SU-DHL-6 (cell line): ENCODE data around the gene FSIP1.

Source experiments
- H2AFZ ChIP-seq: fragments of 200-600 bp; sonication (generic); 2 replicates; pipeline ENCODE4 v1.6.1; 2014; ENCODE audit warnings: low read depth, mild to moderate bottlenecking, moderate library complexity, mixed read lengths, antibody characterized with exemption, low read length; ENCODE audit not compliant: severe bottlenecking
- H3F3A ChIP-seq: fragments of 200-600 bp; shearing (Covaris generic); 2 replicates; pipeline ENCODE4 v1.6.0; 2016; ENCODE audit warnings: antibody characterized with exemption, mild to moderate bottlenecking; ENCODE audit not compliant: insufficient read depth
- H3K27ac ChIP-seq: fragments of 200-600 bp; sonication (generic); 2 replicates; pipeline ENCODE4 v1.5.1; 2016; ENCODE audit warnings: low read depth, mild to moderate bottlenecking, low read length, moderate library complexity, mixed read lengths
- H3K27me3 ChIP-seq: fragments of 200-600 bp; sonication (generic), shearing (Covaris generic); 2 replicates; pipeline ENCODE4 v1.6.0; 2014; ENCODE audit warnings: mild to moderate bottlenecking, low read length
- H3K36me3 ChIP-seq: fragments of 200-600 bp; sonication (generic); 2 replicates; pipeline ENCODE4 v1.6.1; 2014; ENCODE audit warnings: mild to moderate bottlenecking, low read length, mixed read lengths
- H3K4me2 ChIP-seq: fragments of 300-600, 200-600 bp; shearing (Covaris generic), sonication (generic); 2 replicates; pipeline ENCODE4 v1.6.0; 2014; ENCODE audit warnings: low read length, low read depth, mild to moderate bottlenecking; ENCODE audit not compliant: poor library complexity, severe bottlenecking
- H3K4me3 ChIP-seq: fragments of 200-600 bp; sonication (generic); 2 replicates; pipeline ENCODE4 v1.5.1; 2014; ENCODE audit warnings: antibody characterized with exemption, low read length, mild to moderate bottlenecking, mixed read lengths; ENCODE audit not compliant: insufficient read depth, poor library complexity, severe bottlenecking
- H3K79me2 ChIP-seq: fragments of 200-600 bp; sonication (generic); 2 replicates; pipeline ENCODE4 v1.6.1; 2014; ENCODE audit warnings: mild to moderate bottlenecking, low read length, moderate library complexity; ENCODE audit not compliant: insufficient read depth
- H3K9ac ChIP-seq: fragments of 200-600 bp; sonication (generic); 2 replicates; pipeline ENCODE4 v1.7.0; 2014; ENCODE audit warnings: mild to moderate bottlenecking, low read length
- H3K9me2 ChIP-seq: fragments of 200-600 bp; sonication (generic); replicated peaks from 2 replicates; pipeline ENCODE4 v1.6.1; 2014; ENCODE audit warnings: low read length; ENCODE audit not compliant: insufficient read depth
- H3K9me3 ChIP-seq: fragments of 200-600 bp; sonication (generic); 2 replicates; pipeline ENCODE4 v1.6.1; 2014; ENCODE audit warnings: low read length, mixed read lengths; ENCODE audit not compliant: insufficient read depth
- H4K20me1 ChIP-seq: fragments of 200-600 bp; sonication (generic); 2 replicates; pipeline ENCODE4 v1.6.1; 2014; ENCODE audit warnings: low read depth, mild to moderate bottlenecking, antibody characterized with exemption, low read length, moderate library complexity, mixed read lengths
- CTCF ChIP-seq: fragments of 200-600 bp; sonication (generic); IDR thresholded peaks from one replicate; pipeline ENCODE4 v1.5.1; 2017; ENCODE audit warnings: antibody characterized with exemption, mild to moderate bottlenecking, low read length, moderate library complexity; ENCODE audit not compliant: insufficient read depth, poor library complexity, severe bottlenecking
- EZH2phosphoT487 ChIP-seq: fragments of 200-600 bp; sonication (generic), shearing (Covaris generic); conservative IDR thresholded peaks from 2 replicates; pipeline ENCODE4 v1.6.1; 2018; ENCODE audit warnings: mild to moderate bottlenecking, antibody characterized with exemption, low read length, moderate library complexity, mixed read lengths

Gene FSIP1

GRCh38 chr15:39584266-39584659, 198.4 kb downstream of the FSIP1 start:
- H3K27ac ChIP-seq, result no peak overlapping the region
- no peaks in the 10 kb centered on the region for H3K36me3 ChIP-seq
- no peak overlapping the region for H3K4me3 ChIP-seq
- H3K79me2 ChIP-seq, result no peaks in the 10 kb centered on the region
- H3K27me3 ChIP-seq, result no peaks in the 10 kb centered on the region
- H3F3A ChIP-seq, result no peaks in the 10 kb centered on the region
- H2AFZ ChIP-seq, result no peak overlapping the region
- no peak for TF ChIP-seq EZH2phosphoT487
- no peak for TF ChIP-seq CTCF
- no peak overlapping the region for H3K9ac ChIP-seq
- no peak overlapping the region for H3K4me2 ChIP-seq
- H3K9me2 ChIP-seq, result no peaks in the 10 kb centered on the region
- H4K20me1 ChIP-seq, result no peaks in the 10 kb centered on the region
- H3K9me3 ChIP-seq, result no peaks in the 10 kb centered on the region

GRCh38 chr15:39583596-39584265, 198.9 kb downstream of the FSIP1 start:
- Histone ChIP-seq H3K27ac (no peak overlapping the region), H3K36me3 (no peaks in the 10 kb centered on the region), H3K27me3 (no peaks in the 10 kb centered on the region), H4K20me1 (no peaks in the 10 kb centered on the region), H3K79me2 (no peaks in the 10 kb centered on the region), H3K9me2 (no peaks in the 10 kb centered on the region), H3K9me3 (no peaks in the 10 kb centered on the region), H2AFZ (no peak overlapping the region), H3K4me3 (no peak overlapping the region), H3K9ac (no peak overlapping the region), H3F3A (no peaks in the 10 kb centered on the region), H3K4me2 (no peak overlapping the region)
- TF ChIP-seq CTCF (no peak), EZH2phosphoT487 (no peak)

GRCh38 chr15:39582977-39583595, 199.6 kb downstream of the FSIP1 start:
- H3K9me2 ChIP-seq, result no peaks in the 10 kb centered on the region
- H3K36me3 ChIP-seq, result no peaks in the 10 kb centered on the region
- H3K9ac ChIP-seq, result no peak overlapping the region
- no peak overlapping the region for H3K27ac ChIP-seq
- H3K4me3 ChIP-seq, result no peak overlapping the region
- H2AFZ ChIP-seq, result no peak overlapping the region
- no peaks in the 10 kb centered on the region for H3K9me3 ChIP-seq
- H3F3A ChIP-seq, result no peaks in the 10 kb centered on the region
- no peaks in the 10 kb centered on the region for H4K20me1 ChIP-seq
- no peaks in the 10 kb centered on the region for H3K79me2 ChIP-seq
- H3K4me2 ChIP-seq, result no peak overlapping the region
- TF ChIP-seq EZH2phosphoT487 (no peak), CTCF (no peak)
- H3K27me3 ChIP-seq, result no peaks in the 10 kb centered on the region
